Chondrocyte (in vitro differentiated cells): ENCODE measurements around the gene OR2W3. TPM values are rescaled to one million over a fixed set of nuclear protein-coding genes. Genes with fewer than 3 reads are reported as not detected.

Experiments used
- DNase-seq: peaks from one replicate; pipeline ENCODE4 v3.0.0; 2021; ENCODE audit warnings: mixed read lengths, low spot score
- H3K27ac Mint-ChIP-seq: one replicate; pipeline ENCODE4 v1.8.0; 2021; ENCODE audit warnings: mild to moderate bottlenecking, moderate library complexity, mixed read lengths; ENCODE audit not compliant: unreplicated experiment
- H3K27me3 Mint-ChIP-seq: 2 replicates; pipeline ENCODE4 v1.8.0; 2021; ENCODE audit warnings: low read depth, mixed read lengths
- H3K36me3 Mint-ChIP-seq: 2 replicates; pipeline ENCODE4 v1.8.0; 2021; ENCODE audit warnings: low read depth, mixed read lengths
- H3K4me1 Mint-ChIP-seq: 2 replicates; pipeline ENCODE4 v1.8.0; 2021; ENCODE audit warnings: low read depth, mild to moderate bottlenecking, mixed read lengths
- H3K4me3 Mint-ChIP-seq: one replicate; pipeline ENCODE4 v1.8.0; 2021; ENCODE audit warnings: mild to moderate bottlenecking, moderate library complexity, mixed read lengths; ENCODE audit not compliant: unreplicated experiment
- H3K9me3 Mint-ChIP-seq: 2 replicates; pipeline ENCODE4 v1.8.0; 2021; ENCODE audit warnings: low read depth, mixed read lengths
- total RNA-seq: library from RNA; stranded (reverse); gene quantifications from 3 replicates; pipeline ENCODE4 v1.2.1, GENCODE V29; 2021
- TF ChIP-seq, protein P1 (sequence below): fragments of 200-600 bp; sonication (generic); IDR thresholded peaks from 2 replicates; pipeline ENCODE4 v1.5.0; 2021; ENCODE audit warnings: antibody characterized with exemption, mild to moderate bottlenecking, moderate library complexity

OR2W3 gene
- total RNA-seq, 1 donor from 2014 or later: not detected

DNA sequence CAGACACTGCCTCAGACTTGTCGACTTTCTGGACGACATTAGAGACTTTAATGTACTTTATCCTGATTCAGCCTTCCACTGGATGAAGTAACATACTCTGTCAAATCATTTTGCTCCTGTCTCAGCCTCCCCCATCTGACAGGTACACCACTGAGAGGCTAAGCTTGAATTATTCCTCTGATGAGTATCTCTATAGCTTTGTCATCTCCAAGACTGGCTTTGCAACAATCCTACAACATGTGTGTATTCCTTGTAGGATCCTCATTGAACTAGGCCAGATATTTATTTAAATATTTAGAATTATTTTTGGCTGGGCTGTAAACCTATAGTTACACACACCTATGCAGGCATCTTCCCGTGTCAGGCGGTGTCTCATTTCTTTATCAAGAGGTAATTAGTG, 39.5 kb upstream of the OR2W3 start:
- no peaks in the 10 kb centered on the region for H3K27me3 Mint-ChIP-seq
- TF ChIP-seq, protein P1, sequence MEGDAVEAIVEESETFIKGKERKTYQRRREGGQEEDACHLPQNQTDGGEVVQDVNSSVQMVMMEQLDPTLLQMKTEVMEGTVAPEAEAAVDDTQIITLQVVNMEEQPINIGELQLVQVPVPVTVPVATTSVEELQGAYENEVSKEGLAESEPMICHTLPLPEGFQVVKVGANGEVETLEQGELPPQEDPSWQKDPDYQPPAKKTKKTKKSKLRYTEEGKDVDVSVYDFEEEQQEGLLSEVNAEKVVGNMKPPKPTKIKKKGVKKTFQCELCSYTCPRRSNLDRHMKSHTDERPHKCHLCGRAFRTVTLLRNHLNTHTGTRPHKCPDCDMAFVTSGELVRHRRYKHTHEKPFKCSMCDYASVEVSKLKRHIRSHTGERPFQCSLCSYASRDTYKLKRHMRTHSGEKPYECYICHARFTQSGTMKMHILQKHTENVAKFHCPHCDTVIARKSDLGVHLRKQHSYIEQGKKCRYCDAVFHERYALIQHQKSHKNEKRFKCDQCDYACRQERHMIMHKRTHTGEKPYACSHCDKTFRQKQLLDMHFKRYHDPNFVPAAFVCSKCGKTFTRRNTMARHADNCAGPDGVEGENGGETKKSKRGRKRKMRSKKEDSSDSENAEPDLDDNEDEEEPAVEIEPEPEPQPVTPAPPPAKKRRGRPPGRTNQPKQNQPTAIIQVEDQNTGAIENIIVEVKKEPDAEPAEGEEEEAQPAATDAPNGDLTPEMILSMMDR: no peak
- peaks cover 20% of the 10 kb centered on the region for H3K9me3 Mint-ChIP-seq
- no peak overlapping the region for H3K27ac Mint-ChIP-seq
- peaks cover 4% of the 10 kb centered on the region for H3K4me1 Mint-ChIP-seq
- DNase-seq: no peak
- H3K36me3 Mint-ChIP-seq: no peaks in the 10 kb centered on the region
- H3K4me3 Mint-ChIP-seq: no peak overlapping the region

DNA sequence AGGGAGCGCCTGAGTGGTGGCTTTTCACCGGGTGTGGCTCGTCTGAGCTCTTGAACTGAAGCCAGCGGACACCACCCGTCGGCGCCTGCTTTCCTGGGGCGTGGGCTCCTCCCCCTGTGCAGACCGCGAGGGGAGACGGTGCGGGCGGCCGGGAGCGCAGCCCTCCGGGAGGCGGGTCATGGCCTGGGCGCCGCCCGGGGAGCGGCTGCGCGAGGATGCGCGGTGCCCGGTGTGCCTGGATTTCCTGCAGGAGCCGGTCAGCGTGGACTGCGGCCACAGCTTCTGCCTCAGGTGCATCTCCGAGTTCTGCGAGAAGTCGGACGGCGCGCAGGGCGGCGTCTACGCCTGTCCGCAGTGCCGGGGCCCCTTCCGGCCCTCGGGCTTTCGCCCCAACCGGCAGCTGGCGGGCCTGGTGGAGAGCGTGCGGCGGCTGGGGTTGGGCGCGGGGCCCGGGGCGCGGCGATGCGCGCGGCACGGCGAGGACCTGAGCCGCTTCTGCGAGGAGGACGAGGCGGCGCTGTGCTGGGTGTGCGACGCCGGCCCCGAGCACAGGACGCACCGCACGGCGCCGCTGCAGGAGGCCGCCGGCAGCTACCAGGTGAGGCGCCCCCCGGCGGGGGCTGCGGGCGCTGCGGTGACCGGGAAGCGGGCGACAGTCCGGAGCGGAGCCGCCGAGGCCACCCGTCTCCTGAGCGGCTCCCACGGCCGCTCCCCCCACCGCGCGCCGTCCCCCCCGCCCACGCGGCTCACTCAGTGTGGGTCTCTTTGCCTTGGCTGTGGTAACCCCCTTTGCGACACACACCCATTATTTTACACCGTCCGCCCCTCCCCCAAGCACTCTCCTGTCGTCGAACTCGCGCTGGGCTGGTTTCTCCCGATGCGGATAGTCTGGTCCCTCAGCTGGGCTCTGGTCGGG, 38.1 kb upstream of the OR2W3 start, which contains the start of gene TRIM58:
TRIM58 (plus strand) TSS at position 119 of the 916 bp plus-strand sequence; CDS start at position 179, 60 bp downstream.
- peaks cover 4% of the 10 kb centered on the region for H3K4me1 Mint-ChIP-seq
- H3K36me3 Mint-ChIP-seq: no peaks in the 10 kb centered on the region
- H3K4me3 Mint-ChIP-seq: peak within 1 kb of the TSS; percentile 58
- DNase-seq: no peak
- TF ChIP-seq, protein P1: peak; percentile 19
- H3K9me3 Mint-ChIP-seq: peaks cover 13% of the 10 kb centered on the region
- H3K27ac Mint-ChIP-seq: no peak within 1 kb of the TSS
- H3K27me3 Mint-ChIP-seq: no peaks in the 10 kb centered on the region

DNA sequence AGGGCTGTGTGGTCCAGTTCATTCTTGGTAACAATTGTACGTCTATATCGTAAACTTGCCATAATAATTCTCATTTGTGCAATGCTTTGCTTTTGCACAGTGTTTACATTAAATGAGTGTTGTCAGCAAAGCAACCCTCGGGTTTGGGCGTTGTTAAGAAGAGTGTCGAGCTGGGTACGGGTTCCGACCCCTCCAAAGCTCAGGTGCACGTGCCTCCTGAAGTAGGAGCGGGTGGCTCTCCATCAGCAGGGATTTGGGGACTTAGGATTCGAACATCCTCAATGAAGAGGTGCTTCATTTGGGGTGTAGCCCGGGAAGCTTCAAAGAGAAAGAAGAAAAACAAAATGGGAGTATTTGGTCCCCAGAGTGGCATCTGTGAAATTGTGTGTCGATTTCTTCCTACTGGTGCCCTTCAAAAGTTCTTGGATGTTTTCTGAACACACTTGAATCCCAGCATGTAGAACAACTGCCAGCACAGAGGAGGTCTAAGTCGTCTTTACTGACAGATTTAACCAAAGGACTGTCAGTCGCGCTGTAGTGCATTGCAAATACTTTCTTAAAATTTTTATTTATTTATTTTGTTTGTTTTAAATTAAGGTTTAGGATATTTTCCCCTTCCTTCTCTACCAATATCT, 37.3 kb upstream of the OR2W3 start:
- H3K4me3 Mint-ChIP-seq: no peak overlapping the region
- no peaks in the 10 kb centered on the region for H3K27me3 Mint-ChIP-seq
- H3K4me1 Mint-ChIP-seq: peaks cover 4% of the 10 kb centered on the region
- TF ChIP-seq, protein P1: no peak
- no peak overlapping the region for H3K27ac Mint-ChIP-seq
- H3K36me3 Mint-ChIP-seq: no peaks in the 10 kb centered on the region
- peaks cover 16% of the 10 kb centered on the region for H3K9me3 Mint-ChIP-seq
- no peak for DNase-seq

DNA sequence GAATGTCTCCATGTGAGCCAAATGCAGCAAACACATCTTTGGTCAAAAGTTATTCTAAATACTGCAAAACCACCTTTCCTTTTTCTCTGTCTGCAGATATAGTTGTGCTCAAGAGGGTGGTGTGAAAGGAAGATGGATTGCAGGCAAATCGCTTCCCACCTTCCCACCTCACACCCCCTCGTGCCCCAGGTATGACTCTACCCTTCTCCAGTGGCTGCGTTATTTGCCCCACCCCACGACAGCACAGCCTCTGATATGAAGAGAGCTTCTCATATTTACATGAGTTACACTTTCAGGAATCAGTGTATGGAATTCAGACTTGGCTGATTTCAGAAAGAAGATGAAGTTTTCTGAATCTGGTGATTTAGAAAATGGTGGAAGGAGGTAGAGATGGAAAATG, 32.6 kb upstream of the OR2W3 start:
- H3K4me3 Mint-ChIP-seq: no peak overlapping the region
- TF ChIP-seq, protein P1: no peak
- DNase-seq: no peak
- H3K27me3 Mint-ChIP-seq: no peaks in the 10 kb centered on the region
- no peaks in the 10 kb centered on the region for H3K36me3 Mint-ChIP-seq
- peaks cover 18% of the 10 kb centered on the region for H3K9me3 Mint-ChIP-seq
- no peak overlapping the region for H3K27ac Mint-ChIP-seq
- peaks cover 3% of the 10 kb centered on the region for H3K4me1 Mint-ChIP-seq

DNA sequence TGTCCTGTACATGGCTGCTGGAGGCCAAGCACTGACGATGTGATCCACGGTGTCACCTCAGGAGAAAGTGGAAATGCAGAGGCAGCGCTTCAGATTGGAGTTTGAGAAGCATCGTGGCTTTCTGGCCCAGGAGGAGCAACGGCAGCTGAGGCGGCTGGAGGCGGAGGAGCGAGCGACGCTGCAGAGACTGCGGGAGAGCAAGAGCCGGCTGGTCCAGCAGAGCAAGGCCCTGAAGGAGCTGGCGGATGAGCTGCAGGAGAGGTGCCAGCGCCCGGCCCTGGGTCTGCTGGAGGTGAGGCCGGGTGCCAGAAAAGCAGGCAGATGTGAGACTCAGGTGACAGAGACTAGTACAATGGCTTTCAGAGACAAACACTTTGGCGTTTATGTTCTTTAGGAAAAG, 30.7 kb upstream of the OR2W3 start:
- H3K4me1 Mint-ChIP-seq: no peaks in the 10 kb centered on the region
- no peak overlapping the region for H3K4me3 Mint-ChIP-seq
- TF ChIP-seq, protein P1: no peak
- no peak for DNase-seq
- no peaks in the 10 kb centered on the region for H3K36me3 Mint-ChIP-seq
- H3K9me3 Mint-ChIP-seq: peaks cover 30% of the 10 kb centered on the region
- H3K27me3 Mint-ChIP-seq: no peaks in the 10 kb centered on the region
- H3K27ac Mint-ChIP-seq: no peak overlapping the region
